Breast epithelium (tissue), 4 donors: ENCODE results near the gene NIPSNAP3A. TPM values are rescaled to one million over a fixed set of nuclear protein-coding genes. Genes with fewer than 3 reads are reported as not detected.
"Not testable (repeated sequence)": the region's sequence is repeated elsewhere in the genome, so short reads cannot be mapped to it uniquely, and the experiment has no call there.

ENCODE experiments used
- DNase-seq, 2 donors: peaks; one replicate each; pipeline ENCODE4 v3.0.0-alpha.2; 2019; ENCODE audit warnings: low spot score in 2 of 2
- H3K27ac ChIP-seq, 2 donors: fragments of 200-600 bp; sonication (generic) in 1 of 2; one replicate each; pipeline ENCODE4 v1.5.1; 2016 to 2019; ENCODE audit warnings: mild to moderate bottlenecking in 1 of 2
- H3K27me3 ChIP-seq, 2 donors: fragments of 200-600 bp; sonication (generic) in 1 of 2; one replicate each; pipeline versions ENCODE4 v1.5.1 to v1.6.0; 2017 to 2019; ENCODE audit warnings: control low read depth in 1 of 2, mild to moderate bottlenecking in 1 of 2
- H3K36me3 ChIP-seq: fragments of 200-600 bp; one replicate; pipeline ENCODE4 v1.5.1; 2019
- H3K4me1 ChIP-seq, 2 donors: fragments of 200-600 bp; sonication (generic); one replicate each; pipeline ENCODE4 v1.5.1; 2016 to 2019; ENCODE audit warnings: control low read depth in 1 of 2
- H3K4me3 ChIP-seq, 3 donors: fragments of 200-600 bp; sonication (generic); 1 replicate in 2 of 3; 2 replicates in 1 of 3; pipeline ENCODE4 v1.5.1; 2016 to 2019; ENCODE audit warnings: mild to moderate bottlenecking in 3 of 3, moderate library complexity in 2 of 3
- H3K9me3 ChIP-seq, 2 donors: fragments of 200-600 bp; sonication (generic) in 1 of 2; one replicate each; pipeline ENCODE4 v1.5.1; 2016 to 2019; ENCODE audit warnings: control low read depth in 1 of 2
- CTCF ChIP-seq, 3 donors: fragments of 450-650 bp; IDR thresholded peaks; one replicate each; pipeline ENCODE4 v1.5.1; 2016 to 2017; ENCODE audit warnings: antibody characterized with exemption in 3 of 3, mild to moderate bottlenecking in 3 of 3, moderate library complexity in 3 of 3
- POLR2A ChIP-seq: fragments of 450-650 bp; IDR thresholded peaks from one replicate; pipeline ENCODE4 v1.6.1; 2016; ENCODE audit warnings: antibody characterized with exemption, mild to moderate bottlenecking, moderate library complexity
- POLR2AphosphoS5 ChIP-seq, 3 donors: sonication (generic); formaldehyde crosslinking; IDR thresholded peaks; one replicate each; pipeline ENCODE4 v1.6.1; 2017; ENCODE audit warnings: antibody characterized with exemption in 3 of 3
- intact Hi-C: fragments of 100-400 bp; cut with DNase I; formaldehyde crosslinking; loops from one replicate; pipeline ENCODE4 v1.15.1; 2023; ENCODE audit warnings: low total_unique reads
- total RNA-seq, 3 donors: library from RNA; depleted of rRNA; stranded (reverse); fragments of >200 nt; gene quantifications; one replicate each; pipeline ENCODE4 v1.1.0, GENCODE V29; 2016

NIPSNAP3A gene
- total RNA-seq, result 10 to 100 TPM; 23.1 to 28.2 (median 26.6) TPM

- TF ChIP-seq POLR2A (no peak), POLR2AphosphoS5 (IDR thresholded peaks at IDR 0.05) (peak in 1 of 3 donors; percentile 42), CTCF (IDR thresholded peaks at IDR 0.05) (no peak)
- Histone ChIP-seq H3K4me3 (peak within 1 kb of the TSS; percentile 69 to 81 (median 76)), H3K4me1 (peaks cover 0 to 4% of the 10 kb centered on the region in 2 donors), H3K27ac (peak within 1 kb of the TSS; percentile 88 to 94), H3K9me3 (no peaks in the 10 kb centered on the region), H3K27me3 (no peaks in the 10 kb centered on the region), H3K36me3 (no peaks in the 10 kb centered on the region)
- peak; percentile 70 to 82 for DNase-seq
- intact Hi-C loops, result no loop called here
These were observed at the start of gene NIPSNAP3A for GRCh38 chr9:104747565-104748358. Gene NIPSNAP3A (plus strand): TSS chr9:104747683. CDS start chr9:104747793, 110 bp downstream.

GRCh38 chr9:104700306-104700705, 47.2 kb upstream of the NIPSNAP3A start:
- Histone ChIP-seq H3K36me3 (no peaks in the 10 kb centered on the region), H3K27me3 (no peaks in the 10 kb centered on the region), H3K4me1 (no peaks in the 10 kb centered on the region), H3K9me3 (peaks cover 0 to 8% of the 10 kb centered on the region in 2 donors), H3K4me3 (no peak overlapping the region), H3K27ac (no peak overlapping the region)
- TF ChIP-seq POLR2A (no peak), CTCF (IDR thresholded peaks at IDR 0.05) (no peak), POLR2AphosphoS5 (IDR thresholded peaks at IDR 0.05) (no peak)
- intact Hi-C loops, result no loop called here
- DNase-seq, result no peak

GRCh38 chr9:104708737-104709136, 38.7 kb upstream of the NIPSNAP3A start:
- H3K27me3 ChIP-seq, H3K27ac ChIP-seq, intact Hi-C loops, H3K4me1 ChIP-seq, DNase-seq, H3K4me3 ChIP-seq, H3K36me3 ChIP-seq, H3K9me3 ChIP-seq: not testable (repeated sequence)

GRCh38 chr9:104711604-104712003, 35.9 kb upstream of the NIPSNAP3A start:
- Histone ChIP-seq H3K27me3 (no peaks in the 10 kb centered on the region), H3K36me3 (no peaks in the 10 kb centered on the region), H3K4me1 (no peaks in the 10 kb centered on the region), H3K9me3 (no peaks in the 10 kb centered on the region), H3K27ac (no peak overlapping the region), H3K4me3 (no peak overlapping the region)
- TF ChIP-seq CTCF (IDR thresholded peaks at IDR 0.05), result no peak
- no peak for TF ChIP-seq POLR2AphosphoS5 (IDR thresholded peaks at IDR 0.05)
- no peak for TF ChIP-seq POLR2A
- intact Hi-C loops, result no loop called here
- DNase-seq, result no peak

GRCh38 chr9:104725014-104725413, 22.5 kb upstream of the NIPSNAP3A start:
- intact Hi-C loops, result no loop called here
- no peaks in the 10 kb centered on the region for H3K4me1 ChIP-seq
- TF ChIP-seq CTCF (IDR thresholded peaks at IDR 0.05), result no peak
- no peaks in the 10 kb centered on the region for H3K9me3 ChIP-seq
- H3K27me3 ChIP-seq, result no peaks in the 10 kb centered on the region
- DNase-seq, result no peak
- no peaks in the 10 kb centered on the region for H3K36me3 ChIP-seq
- H3K4me3 ChIP-seq, result no peak overlapping the region
- H3K27ac ChIP-seq, result no peak overlapping the region
